GM18520 (cell line): Measurements from ENCODE around the gene TEKT3.

Experiments
- ATAC-seq: cut with Tn5 transposase; IDR thresholded peaks from one replicate; pipeline ENCODE4 v1.9.1; 2021; ENCODE audit not compliant: unreplicated experiment

Gene TEKT3

DNA sequence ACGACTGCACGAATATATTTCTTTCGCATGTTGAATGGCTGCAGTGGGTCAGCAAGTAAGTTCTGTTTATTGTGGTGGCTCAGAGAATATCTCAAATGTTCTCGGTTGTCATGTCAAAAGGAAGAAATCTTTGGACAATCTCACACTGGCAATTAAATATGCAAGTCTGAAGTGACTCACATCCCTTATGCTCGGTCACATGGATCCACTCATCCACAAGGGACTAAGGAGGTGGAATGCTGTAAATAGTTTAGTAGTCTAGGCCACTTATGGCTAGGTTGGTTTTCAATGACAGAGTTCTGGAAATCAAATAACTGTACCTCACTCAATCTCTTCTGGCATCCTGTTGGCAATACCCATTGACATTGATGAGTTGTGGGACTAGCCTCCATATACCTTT, 43.2 kb downstream of the TEKT3 start:
- no peak for ATAC-seq

DNA sequence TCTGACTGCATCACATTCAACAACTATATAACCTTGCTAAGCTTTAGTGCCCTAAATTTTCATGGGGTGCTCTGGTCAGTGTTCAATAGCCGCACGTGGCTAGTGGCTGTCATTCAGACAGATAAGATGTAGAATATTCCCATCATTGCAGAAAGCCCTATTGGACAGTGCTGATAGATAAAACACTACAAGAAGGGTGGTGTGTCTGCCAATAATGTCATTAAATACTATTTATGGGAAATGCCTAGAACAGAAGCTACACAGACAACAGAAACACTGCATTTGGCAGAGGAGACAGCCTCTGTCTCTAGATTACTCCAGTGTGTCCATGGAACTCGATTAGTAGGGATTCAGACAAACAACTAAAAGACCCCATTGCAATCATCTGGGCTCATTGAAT, 47.8 kb downstream of the TEKT3 start:
- no peak for ATAC-seq

DNA sequence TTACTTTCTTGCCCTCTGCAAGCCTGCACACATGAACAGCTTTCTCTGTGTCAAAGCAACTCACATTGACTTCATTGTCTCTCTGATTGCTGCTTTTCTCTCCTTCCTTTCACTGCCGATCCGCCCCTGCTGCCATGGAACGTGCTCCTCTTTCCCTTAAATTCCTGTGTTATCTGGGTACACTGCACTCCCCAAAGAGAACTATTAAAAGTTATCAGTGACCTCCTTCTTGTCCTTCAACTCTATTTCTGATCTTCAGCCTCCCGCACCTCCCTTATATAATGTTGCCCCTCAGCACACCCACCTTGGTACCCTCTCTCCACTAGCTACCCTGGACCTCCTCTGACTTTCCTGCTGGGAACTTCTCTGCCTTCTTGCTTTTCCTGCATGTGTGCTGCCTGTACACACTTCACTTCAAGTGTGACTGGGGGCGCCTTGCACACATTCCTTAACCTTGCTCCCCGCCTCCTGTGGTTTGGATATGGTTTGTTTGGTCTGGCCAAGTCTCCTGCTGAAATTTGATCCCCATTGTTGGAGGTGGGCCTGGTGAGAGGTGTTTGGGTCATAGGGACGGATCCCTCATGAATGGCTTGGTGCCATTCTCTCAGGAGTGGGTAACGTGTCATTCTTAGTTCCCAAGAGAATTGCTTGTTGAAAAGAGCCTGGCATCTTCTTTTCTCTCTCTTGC, 49.6 kb downstream of the TEKT3 start:
- no peak for ATAC-seq

DNA sequence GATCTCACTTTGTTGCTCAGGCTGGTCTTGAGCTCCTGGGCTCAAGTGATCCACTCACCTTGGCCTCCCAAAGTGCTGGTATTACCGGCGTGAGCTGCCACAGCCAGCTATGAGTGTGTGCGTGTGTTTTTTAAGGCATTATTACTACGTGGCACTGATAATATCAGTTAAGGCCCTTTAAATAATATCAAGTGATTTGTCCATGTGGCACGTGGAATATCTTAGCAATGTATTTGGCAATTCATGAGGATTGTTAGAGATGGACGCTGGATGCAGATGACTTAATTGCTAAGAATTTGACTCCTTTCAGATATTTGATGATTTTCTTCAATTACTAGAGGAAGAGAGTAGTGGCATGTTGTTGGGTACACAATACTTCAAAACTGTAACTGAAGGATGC, 50.8 kb downstream of the TEKT3 start:
- ATAC-seq, result no peak

DNA sequence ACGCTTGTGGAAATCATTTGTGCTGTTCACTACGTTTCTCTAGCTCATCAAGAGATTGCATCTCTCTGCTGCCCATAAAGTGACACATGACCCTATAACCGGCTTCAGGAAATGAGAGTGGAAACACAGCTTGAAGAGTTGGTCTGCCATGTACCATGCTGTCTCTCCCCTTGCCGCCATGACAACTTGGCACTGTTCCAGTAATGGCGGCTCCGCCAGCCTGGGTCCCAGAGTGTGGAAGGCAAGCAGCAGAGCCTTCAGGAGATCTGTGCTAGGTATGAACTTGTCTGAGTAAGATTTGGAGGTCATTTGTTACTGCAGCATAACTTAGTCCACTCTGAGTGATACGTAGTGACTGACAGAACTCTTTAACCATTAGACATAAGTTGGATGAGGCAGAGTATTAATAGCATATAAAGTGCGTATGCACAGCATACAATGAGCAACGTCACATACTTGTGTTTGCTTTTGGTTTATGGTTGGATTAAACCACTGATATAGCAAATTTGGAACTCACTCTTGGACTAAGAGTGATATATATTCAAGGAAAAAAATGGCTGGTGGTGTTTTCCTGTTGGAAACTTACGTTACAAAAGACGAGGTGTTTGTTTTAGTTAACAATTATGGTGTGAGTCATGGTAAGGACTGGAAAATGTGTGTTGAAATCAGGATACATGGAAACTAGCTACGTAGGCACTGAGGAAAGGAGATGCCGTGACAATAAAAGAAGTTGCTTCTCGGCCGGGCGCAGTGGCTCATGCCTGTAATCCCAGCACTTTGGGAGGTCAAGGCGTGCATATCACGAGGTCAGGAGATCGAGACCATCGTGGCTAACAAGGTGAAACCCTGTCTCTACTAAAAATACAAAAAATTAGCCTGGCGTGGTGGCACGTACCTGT, 51.9 kb downstream of the TEKT3 start:
- no peak for ATAC-seq

DNA sequence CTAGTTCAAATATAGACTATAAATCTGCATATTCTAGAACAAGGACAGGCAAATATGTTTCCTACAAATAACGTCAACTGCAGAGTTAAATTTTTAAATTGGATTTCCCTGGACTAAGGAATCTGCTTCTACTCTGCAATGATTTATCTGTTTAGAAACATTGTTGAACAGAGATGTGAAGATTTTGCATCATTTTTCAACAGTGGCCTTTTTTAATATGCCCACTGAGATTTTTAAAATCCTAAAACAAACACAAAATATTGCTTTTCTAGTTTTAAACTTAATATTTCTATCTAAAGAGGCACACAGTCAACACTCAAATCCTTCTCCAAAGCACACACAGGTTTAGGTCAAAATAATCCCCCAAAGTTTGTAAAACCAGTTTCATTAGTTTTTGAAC, 52.5 kb downstream of the TEKT3 start:
- ATAC-seq, result no peak

DNA sequence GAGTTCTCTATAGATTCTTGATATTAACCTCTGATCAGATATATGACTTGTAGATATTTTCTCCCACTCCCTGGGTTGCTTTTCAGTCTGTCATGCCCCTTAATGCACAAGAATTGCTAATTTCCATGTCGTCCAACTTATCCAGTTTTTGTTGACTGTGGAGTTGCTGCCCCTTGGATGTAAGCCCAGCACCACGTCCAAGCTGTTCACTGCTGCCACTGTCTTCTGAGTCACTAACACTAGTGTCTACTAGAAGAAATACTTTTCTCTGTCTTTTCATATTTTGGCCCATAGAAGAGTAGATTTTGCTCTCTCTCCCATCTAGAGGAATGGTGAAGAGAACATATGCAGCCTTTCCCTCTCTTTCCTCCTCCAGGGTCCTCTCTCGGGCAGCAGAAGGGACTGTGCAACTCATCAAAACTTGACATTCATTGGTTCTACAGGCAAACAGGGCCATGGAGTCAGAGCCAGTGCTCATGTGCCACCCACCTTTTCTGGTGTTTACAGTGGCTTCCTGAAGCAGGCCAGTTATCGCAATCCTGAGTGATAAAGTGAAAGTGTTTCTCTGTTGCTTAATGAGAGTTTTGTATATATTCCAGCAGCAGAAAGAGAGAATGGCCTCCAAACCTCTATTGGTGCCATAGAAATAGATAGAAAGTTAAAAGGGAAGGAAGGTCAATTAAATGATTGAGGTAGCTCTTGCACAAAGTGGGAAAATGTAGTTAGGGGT, 53.7 kb downstream of the TEKT3 start:
- ATAC-seq, result no peak

DNA sequence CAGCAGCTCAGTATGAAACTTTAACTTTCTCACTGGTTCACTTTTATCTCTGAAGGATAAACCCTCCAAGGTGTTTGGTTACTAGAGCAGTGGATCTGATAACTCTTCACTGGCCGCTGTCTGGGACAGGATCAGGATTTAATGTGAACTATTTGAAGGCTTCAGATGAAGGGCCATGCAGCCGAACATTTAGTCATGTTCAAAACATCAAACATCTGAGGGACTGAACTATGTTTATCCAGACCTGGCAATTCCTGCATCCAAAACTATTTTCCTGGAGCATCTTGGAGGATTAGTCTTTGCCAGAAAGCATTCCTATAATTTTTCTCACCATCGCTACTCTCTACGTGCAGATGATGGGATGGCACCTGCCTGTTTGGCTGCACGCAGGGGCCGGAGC, 55.9 kb downstream of the TEKT3 start:
- ATAC-seq, result no peak

DNA sequence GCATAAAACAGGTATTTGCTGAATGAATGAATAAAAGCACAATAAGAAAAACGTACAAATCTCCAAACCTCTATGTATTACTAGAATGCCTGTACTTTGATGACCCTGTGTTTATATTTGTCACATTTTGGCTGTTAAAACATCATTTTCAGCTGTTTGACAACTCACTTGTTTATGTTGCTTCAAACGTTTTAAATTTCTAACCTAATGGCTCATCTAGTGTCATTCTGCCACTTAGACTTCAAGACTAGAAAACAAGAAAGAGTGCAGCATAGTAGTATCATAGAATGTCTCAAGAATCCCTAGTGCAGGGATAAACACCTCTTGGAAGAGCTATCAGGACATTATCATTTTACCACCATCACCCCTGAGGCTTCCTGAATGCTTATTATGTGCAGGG, 56.9 kb downstream of the TEKT3 start:
- ATAC-seq, result no peak

DNA sequence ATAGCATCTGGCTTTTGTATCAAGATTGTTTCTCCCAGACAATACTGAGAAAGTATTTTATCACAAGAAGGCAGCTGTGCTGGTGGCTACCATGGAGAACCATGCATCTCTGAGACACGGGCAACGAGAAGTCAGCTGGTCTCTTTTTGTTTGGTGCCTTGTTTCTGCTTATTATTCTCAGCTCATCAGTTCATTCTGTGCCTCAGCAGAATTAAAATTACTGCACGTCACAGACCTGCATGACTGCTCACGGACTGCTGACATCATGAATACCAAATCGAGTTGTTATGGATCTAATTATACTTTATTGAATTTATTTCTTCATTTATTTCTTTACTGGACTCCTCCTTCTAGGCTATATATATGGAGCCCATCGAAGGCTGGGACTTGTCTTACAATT, 57.3 kb downstream of the TEKT3 start:
- no peak for ATAC-seq

DNA sequence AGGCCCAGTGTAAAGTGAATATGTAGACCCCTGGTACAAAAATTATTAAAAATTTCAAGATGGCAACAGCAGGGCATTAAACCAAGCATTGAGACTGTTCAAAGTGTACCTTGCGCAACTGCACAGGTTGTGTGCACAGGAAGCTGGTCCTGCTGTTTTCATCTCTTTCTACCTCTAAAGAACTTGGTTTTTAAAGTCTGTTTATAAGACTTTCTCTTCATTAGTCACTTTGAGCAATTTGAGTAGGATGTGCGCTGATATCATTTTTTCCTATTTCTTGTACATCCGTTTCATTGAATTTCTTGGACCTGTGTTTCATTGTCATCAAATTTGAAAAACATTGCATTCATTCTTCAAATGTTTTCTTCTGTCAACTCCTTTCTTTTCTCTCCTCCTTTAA, 59.5 kb downstream of the TEKT3 start:
- ATAC-seq, result no peak

DNA sequence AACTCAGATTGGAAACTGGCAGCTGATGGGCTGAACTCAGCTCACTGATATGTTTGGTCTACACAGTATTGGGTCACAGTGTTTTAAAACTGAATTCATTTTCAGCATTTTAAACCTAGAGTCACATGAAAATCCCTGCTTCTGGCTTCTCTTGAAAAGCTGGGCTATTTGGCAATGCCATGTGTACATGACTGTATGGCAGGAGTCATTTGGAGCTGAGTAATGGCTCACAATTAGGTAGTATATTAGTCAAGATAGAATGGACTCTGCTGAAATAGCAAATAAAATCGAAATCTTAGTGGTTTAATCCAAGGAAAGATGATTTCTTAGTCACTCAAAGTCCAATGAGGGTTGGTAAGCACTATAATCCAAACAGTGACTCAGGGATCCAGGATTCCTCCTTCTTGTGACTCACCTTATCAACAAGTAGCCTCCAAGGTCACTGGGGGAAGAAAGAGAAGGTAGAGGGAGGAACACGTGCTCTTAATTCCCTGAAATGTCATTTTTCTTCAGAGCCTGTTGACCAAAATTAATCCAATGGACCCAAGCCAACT, 62.4 kb downstream of the TEKT3 start:
- no peak for ATAC-seq

DNA sequence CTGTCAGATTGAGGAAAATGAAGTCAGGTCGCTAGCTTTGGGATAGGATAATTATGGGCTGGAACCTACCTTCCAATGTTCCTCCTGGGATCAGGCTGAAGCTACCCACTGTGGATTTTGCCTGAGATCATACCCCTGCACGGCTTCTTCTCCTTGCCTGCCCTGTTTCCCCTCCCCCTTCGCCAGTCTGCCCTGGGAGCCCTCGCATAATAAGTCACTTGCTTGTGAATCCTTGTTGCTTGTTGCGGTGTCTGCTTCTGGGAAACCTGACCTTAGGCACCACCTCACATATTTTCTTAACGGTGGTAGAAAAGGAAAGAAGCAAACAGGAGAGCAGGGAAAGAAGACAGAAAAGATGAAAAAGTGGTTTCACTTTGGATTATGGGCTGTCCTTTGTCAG, 63.0 kb downstream of the TEKT3 start:
- ATAC-seq, result no peak

DNA sequence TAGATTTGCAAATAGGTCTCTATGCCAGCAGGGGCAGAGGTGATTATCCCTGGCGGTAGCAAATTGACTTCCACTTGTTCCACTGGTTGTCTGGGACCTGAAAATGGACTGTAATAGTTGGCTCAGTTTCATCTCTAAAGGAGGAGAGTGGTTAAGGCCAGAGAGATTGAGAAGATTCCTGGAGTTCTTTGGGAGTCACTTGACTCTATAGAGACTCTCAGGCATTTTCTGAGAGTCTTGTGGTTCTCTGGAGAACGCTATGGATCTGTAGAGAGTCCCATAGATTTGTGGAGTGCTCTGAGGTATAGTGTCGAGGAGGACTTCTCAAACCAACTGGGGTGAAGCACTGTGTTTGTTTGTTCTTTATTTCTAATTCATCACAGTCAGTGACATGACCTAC, 67.4 kb downstream of the TEKT3 start:
- no peak for ATAC-seq

DNA sequence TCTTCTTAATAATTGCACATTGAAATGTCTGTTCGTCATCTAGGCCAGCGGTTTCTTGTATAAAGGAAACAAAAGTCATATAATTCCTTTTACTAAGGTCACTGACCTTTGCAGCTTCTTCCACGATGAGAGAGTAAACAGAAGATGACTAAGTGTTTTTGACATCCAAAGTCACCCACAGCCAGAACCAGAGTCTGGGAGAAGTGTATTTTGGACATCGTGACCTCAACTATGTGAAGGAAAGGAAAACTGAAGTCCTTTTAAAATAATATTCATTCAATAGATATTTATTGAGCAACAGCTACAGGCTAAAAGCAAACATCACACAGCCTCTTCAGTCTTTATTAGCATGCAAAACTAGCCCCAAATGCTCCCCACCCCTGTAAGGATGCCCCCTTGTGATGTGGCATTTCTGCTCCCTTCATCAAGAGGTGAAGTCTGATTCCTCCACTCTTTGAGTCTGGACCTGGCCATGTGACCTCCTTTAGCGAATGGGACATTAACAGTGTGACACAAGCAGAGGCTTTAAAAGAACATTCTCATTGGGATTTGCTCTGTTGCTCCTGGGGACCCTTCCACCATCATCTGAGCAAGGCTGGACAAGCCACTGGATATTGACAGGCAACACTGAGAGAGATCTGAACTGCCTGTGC, 68.1 kb downstream of the TEKT3 start:
- no peak for ATAC-seq

DNA sequence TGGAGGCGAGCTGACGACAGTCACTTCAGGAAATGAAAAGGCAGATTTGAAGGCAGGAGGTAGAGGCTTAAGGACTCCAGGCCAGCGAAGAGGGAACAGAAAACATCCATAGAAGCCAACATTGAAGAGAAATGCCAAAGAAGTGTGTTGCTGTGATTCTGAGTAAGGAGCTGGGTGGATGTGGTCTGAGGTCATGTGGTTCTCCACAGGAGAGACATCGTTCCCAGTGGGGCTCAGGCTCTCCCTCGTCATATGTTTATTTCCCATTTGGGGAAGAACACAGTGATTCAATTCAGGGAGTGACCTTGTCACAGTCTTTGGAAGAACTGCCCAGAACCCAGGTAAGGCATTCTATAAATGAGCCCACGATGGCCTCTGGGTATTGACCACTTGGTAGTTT, 69.7 kb downstream of the TEKT3 start:
- ATAC-seq, result no peak

DNA sequence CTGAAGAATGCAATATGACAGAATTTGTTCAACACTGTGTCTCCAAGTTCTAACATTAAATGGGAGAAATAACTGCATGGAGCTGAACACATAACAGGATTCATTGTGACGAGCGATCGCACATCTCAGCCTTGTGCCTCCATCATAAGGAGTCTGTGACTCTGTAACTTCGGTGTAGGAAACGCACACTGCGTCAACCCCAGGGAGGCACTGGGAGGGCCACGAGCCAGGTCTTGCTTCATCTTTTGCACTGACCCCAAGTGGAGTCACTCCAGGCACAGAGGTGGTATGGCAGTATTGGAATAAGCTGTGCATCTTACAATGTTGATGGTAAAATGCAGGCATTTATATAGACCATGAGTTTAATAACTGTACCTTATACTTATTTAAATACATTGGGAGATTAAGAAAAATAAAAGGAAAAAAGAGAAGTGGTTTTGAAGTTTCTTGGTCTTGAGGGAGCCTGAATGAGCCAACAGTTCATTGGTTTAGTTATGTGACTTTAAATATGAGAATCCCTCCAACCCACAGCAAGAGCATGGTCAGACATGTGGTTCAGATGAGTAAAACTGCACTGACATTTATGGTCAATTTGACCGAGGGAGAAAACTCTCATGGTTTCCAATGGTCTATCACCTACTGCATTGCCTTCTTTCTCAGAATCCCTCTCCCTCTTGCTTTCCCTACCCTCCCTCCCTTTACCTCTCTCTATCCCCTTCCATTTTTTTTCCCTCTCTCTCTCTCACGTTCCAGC, 70.6 kb downstream of the TEKT3 start:
- no peak for ATAC-seq

DNA sequence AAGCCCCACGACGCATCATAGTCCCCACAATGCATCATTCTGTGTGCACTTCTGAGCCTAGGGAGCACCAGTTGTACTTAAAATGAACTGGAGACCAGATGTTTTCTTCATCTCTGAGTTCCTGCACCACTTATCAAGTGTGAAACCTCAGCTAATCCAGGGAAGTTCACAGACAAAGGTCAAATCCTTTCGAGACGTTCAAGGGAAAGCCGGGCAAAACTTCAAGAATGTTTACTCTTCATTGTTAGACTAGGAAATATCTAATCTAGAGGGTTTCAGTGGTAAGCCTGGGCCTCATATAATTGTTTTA, 71.7 kb downstream of the TEKT3 start:
- no peak for ATAC-seq

DNA sequence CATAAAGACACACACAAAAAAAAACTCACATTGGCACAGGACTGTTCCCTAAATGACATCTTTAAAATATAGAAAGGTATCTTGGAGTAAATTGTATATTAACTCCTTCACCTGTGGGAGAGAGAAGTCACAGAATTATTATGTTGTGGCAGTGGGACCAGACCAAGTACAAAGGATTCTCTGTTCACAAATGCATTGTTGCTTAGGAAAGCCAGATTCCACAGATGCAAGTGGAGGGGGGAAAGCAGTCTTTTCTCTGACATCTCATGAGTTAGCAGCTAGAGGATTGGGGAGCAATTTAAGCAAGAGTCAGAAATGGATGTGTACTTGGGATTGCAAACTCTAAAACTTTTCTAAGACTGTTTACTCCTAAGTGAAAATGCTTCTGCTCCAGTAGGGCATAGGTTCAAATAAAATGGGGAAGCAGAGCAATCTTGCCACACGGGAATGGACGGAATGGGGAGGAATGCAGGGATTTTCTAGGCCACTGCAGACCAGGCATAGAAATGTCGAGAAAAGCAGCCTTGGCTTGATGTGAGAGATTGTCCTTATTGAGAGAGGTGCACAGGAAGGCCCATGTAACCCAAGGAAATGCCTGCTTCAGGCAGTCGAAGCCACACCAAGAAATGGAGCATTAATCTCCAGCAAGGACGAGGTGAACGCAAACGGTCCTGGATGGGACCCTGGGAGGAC, 72.2 kb downstream of the TEKT3 start:
- ATAC-seq, result no peak

DNA sequence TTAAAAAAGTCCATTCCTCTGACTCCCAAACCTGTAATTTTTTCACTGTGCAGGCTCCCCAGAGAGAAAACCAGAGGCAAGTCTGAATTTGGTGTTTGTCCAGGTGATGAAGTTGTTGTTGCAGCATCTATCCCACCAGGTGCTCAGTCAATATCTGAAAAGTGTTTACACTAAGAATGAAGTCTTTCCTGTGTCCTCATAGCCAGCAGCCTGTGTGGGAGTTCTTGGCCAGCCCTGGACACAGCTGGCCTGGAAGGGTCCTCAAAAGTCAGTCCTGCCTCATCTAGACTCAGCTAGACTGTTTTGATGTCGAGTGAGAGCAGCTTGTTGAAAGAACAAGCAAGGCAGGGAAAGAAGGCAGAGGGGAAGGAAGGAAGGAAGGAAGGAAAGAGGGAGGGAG, 72.9 kb downstream of the TEKT3 start:
- no peak for ATAC-seq
